ENCODE measurements around the gene GNAI3.
A peak's percentile ranks its signal among the peaks of the same experiment; 100 is the strongest.

GNAI3 gene
- total RNA-seq: 109 to 225 (median 151) reads per million in 9 experiments

- peaks cover 31 to 48% of the 10 kb centered on the region in 2 donors for H3K4me1 Mint-ChIP-seq (ENCODE audit: low read depth in 2 of 2)
- DNase-seq (peak; percentile 94 to 95 (median 94)), ATAC-seq (replicated peaks) (peak; percentile 93)
- H3K36me3 Mint-ChIP-seq (ENCODE audit: insufficient read depth): peaks cover 15% of the 10 kb centered on the region
- no peaks in the 10 kb centered on the region for H3K9me3 Mint-ChIP-seq
- no peaks in the 10 kb centered on the region for H3K27me3 Mint-ChIP-seq
- H3K27ac Mint-ChIP-seq: peak within 1 kb of the TSS; percentile 97 to 99
- peak within 1 kb of the TSS; percentile 97 to 98 for H3K4me3 Mint-ChIP-seq
Observed at GRCh38 chr1:109548321-109549267, at the start of gene GNAI3. GNAI3 (plus strand) TSS chr1:109548615; CDS start chr1:109548721, 106 bp downstream.

- DNase-seq (no peak), ATAC-seq (replicated peaks) (no peak)
- Mint-ChIP-seq H3K27ac (peak overlapping the region in 1 of 2 donors; percentile 80), H3K4me1 (ENCODE audit: low read depth in 2 of 2) (peaks cover 64 to 73% of the 10 kb centered on the region in 2 donors), H3K27me3 (no peaks in the 10 kb centered on the region), H3K4me3 (no peak overlapping the region), H3K36me3 (ENCODE audit: insufficient read depth) (peaks cover 21% of the 10 kb centered on the region), H3K9me3 (no peaks in the 10 kb centered on the region)
Observed at GRCh38 chr1:109499081-109499480, 49.3 kb upstream of the GNAI3 start.

DNA sequence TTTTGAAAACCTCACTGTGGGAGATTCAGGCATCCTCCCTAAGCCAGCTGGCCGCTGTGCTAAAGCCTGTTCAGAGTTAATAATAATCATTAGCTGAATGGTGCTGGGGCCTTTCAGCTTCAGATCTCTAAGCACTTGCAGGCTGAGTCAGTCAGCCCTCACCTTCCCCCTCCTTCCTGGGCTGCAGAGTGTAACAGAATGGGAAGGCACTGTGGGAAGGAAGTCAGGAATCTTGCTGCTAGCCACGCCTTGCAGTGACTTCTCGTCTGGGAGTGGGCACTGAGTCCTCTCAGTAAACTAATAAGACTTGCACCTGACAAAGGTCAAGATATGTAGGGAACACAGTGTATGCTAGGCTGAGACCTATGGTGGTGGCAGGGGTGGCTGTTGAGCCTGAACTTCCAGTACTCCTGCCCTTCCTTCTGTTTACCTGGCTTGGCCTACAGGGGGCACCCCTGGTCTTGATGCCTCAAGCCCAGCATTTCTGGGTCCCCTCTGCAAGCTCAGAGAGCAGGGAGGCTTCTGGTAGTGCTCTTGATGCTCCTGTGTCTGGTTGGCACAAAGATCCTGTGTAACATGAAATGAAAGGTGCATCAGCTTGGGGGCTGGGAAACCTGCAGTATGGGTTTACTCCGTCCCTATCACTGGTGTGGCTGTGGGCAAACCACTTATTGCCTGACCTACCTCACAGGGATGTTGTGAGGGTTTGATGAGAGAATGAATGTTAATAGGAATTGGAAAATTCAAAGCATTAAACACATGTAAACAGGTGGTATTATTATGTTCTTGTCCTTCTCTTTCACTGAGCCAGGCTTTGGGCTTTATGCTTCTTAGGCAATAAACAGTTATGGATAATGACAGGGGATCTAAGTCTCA, 48.5 kb upstream of the GNAI3 start:
- H3K36me3 Mint-ChIP-seq (ENCODE audit: insufficient read depth): peaks cover 18% of the 10 kb centered on the region
- peak overlapping the region; percentile 49 to 80 for H3K27ac Mint-ChIP-seq
- no peaks in the 10 kb centered on the region for H3K9me3 Mint-ChIP-seq
- H3K4me1 Mint-ChIP-seq (ENCODE audit: low read depth in 2 of 2): peaks cover 69 to 71% of the 10 kb centered on the region in 2 donors
- DNase-seq: peak; percentile 45 to 52 (median 47)
- H3K27me3 Mint-ChIP-seq: no peaks in the 10 kb centered on the region
- ATAC-seq (replicated peaks): peak; percentile 16
- H3K4me3 Mint-ChIP-seq: peak overlapping the region in 1 of 2 donors; percentile 33

DNA sequence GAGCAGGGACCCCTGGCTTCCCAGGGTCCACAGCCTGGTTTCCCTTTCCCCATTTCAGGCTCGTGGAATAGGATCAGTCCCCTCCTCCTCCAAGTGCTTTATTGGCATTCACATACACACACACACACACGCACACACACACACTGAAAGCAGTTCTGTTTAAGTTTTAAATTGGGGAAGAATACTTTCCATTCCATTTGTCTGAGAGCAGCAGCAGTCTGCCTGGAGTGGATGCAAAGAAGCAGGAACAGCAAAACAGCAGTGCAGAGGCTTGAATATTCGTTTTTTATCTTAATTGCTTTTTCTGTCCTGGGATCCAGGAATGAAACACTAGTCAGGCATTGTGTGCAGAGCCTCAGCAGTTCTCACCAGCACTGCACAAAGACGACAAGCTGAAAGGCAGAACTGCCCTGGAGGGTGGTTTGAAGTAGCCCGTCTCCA, 47.5 kb upstream of the GNAI3 start:
- DNase-seq (no peak), ATAC-seq (replicated peaks) (no peak)
- Mint-ChIP-seq H3K27me3 (no peaks in the 10 kb centered on the region), H3K9me3 (no peaks in the 10 kb centered on the region), H3K4me3 (peak overlapping the region; percentile 74 to 83), H3K27ac (peak overlapping the region in 1 of 2 donors; percentile 80), H3K36me3 (ENCODE audit: insufficient read depth) (peaks cover 18% of the 10 kb centered on the region), H3K4me1 (ENCODE audit: low read depth in 2 of 2) (peaks cover 68 to 73% of the 10 kb centered on the region in 2 donors)

DNA sequence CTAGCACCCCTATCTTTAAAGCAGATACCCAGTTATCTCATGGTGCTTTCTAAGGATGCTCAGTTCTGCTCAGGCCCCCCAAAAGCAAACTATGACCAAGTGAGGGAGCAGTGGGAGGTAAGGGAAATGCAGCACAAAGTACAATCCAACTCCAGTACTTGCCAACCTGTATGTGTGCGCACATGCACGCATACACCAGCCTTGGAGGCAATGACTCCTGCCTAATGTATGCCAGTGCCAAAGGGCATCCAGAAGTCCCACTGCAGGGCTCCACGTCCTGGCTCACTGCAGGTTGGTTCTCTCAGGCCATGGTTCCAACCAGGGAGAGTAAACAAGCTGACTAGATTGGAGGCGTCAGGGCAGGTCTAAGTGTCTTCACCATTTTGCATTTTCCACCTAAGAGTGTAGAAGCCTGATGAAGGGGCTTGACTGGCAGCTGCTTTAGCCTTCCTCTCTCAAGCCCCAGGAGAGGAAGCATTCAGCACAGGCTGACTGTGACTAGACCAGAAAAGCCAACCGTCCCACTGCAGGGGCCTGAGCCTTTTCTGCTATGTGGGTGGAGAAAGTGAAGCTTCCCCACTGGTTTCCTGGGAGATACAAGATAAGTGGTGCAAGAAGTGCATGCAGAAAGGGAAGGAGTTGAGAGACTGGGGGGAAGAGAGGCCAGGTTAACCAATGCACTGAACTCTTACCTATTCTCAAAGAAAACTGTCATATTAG, 46.6 kb upstream of the GNAI3 start:
- Mint-ChIP-seq H3K4me3 (peak overlapping the region; percentile 74 to 83), H3K27me3 (no peaks in the 10 kb centered on the region), H3K4me1 (ENCODE audit: low read depth in 2 of 2) (peaks cover 66 to 68% of the 10 kb centered on the region in 2 donors), H3K36me3 (ENCODE audit: insufficient read depth) (peaks cover 11% of the 10 kb centered on the region), H3K9me3 (no peaks in the 10 kb centered on the region), H3K27ac (peak overlapping the region; percentile 80 to 90)
- ATAC-seq (replicated peaks): peak; percentile 13
- no peak for DNase-seq

DNA sequence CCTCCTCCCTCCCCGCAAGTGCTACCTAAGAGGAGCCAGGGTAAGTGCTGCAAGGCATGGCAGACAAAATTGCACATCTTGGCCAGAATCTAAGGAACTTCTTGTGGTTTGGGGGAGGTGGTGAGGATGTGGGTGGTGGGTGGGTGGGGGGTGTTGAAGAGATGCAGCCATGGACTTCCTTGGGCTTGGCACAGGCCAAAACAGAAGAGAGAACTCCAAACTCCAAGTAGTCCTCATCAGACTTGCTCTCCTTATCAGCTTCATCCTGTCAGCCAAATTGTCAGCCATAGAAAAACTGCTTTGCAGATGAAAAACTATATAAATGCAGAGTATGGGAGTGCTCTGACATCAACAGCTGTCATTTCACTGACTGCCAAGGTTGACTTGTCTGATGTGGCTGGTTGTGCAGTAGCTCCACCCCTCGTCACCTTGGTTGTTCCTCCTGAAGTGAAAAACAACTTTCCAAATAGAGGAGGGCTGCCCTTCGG, 46.0 kb upstream of the GNAI3 start:
- ATAC-seq (replicated peaks) (peak; percentile 90), DNase-seq (peak; percentile 39 to 43 (median 41))
- Mint-ChIP-seq H3K36me3 (ENCODE audit: insufficient read depth) (peaks cover 10% of the 10 kb centered on the region), H3K27me3 (no peaks in the 10 kb centered on the region), H3K9me3 (no peaks in the 10 kb centered on the region), H3K27ac (peak overlapping the region; percentile 80 to 90), H3K4me3 (peak overlapping the region; percentile 74 to 83), H3K4me1 (ENCODE audit: low read depth in 2 of 2) (peaks cover 64 to 73% of the 10 kb centered on the region in 2 donors)

DNA sequence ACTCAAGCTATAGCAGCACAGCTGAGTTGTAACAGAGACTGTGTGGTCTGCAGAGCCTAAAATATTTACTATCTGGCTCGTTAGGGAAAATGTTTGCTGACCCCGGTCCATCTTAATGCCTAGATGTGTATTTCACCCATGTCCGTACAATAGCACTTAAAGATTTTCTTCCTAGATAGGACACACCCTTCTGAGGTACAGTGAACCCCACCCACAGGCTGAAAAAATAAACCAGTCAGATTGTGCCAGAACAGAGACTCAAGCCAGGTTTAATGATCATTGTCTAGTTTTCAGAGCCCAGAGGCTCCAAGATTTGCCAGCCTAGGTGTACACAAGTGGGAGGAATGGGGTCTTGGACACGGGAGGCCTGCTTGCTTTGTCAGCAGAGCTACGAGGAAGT, 44.5 kb upstream of the GNAI3 start:
- no peaks in the 10 kb centered on the region for H3K9me3 Mint-ChIP-seq
- peak overlapping the region; percentile 61 to 71 for H3K4me3 Mint-ChIP-seq
- peak overlapping the region; percentile 31 to 59 for H3K27ac Mint-ChIP-seq
- H3K4me1 Mint-ChIP-seq (ENCODE audit: low read depth in 2 of 2): peaks cover 73 to 78% of the 10 kb centered on the region in 2 donors
- peaks cover 9% of the 10 kb centered on the region for H3K36me3 Mint-ChIP-seq (ENCODE audit: insufficient read depth)
- DNase-seq (no peak), ATAC-seq (replicated peaks) (no peak)
- no peaks in the 10 kb centered on the region for H3K27me3 Mint-ChIP-seq

DNA sequence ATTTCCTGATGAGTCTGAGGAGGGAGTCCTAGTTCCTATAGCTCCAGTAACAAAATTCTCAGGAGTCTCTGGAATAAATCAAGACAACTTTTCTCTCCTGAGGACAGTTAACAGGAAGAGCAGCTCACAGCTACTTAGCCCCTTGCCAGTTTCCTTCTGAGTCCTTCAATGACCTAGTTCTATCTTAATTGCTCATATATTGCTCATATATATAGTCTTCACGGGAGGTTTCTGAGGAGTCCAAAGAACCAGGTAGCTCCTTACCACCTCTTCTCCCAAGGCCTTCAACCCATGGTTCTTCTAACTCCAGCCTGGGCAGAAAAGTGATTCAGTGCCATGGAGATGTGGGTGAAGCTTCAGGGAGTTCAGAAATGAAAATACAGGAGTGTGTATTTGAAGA, 43.4 kb upstream of the GNAI3 start:
- Mint-ChIP-seq H3K27me3 (no peaks in the 10 kb centered on the region), H3K4me3 (peak overlapping the region; percentile 32 to 34), H3K4me1 (ENCODE audit: low read depth in 2 of 2) (peaks cover 70 to 72% of the 10 kb centered on the region in 2 donors), H3K9me3 (no peaks in the 10 kb centered on the region), H3K36me3 (ENCODE audit: insufficient read depth) (peaks cover 2% of the 10 kb centered on the region), H3K27ac (peak overlapping the region; percentile 59 to 64)
- no peak for DNase-seq
- no peak for ATAC-seq (replicated peaks)

- H3K9me3 Mint-ChIP-seq: no peaks in the 10 kb centered on the region
- peak overlapping the region; percentile 90 to 96 for H3K4me3 Mint-ChIP-seq
- no peaks in the 10 kb centered on the region for H3K27me3 Mint-ChIP-seq
- DNase-seq (no peak), ATAC-seq (replicated peaks) (no peak)
- H3K4me1 Mint-ChIP-seq (ENCODE audit: low read depth in 2 of 2): peaks cover 45 to 46% of the 10 kb centered on the region in 2 donors
- H3K27ac Mint-ChIP-seq: peak overlapping the region; percentile 91 to 94
- H3K36me3 Mint-ChIP-seq (ENCODE audit: insufficient read depth): peaks cover 10% of the 10 kb centered on the region
Observed at GRCh38 chr1:109508001-109508872, 40.2 kb upstream of the GNAI3 start.

DNA sequence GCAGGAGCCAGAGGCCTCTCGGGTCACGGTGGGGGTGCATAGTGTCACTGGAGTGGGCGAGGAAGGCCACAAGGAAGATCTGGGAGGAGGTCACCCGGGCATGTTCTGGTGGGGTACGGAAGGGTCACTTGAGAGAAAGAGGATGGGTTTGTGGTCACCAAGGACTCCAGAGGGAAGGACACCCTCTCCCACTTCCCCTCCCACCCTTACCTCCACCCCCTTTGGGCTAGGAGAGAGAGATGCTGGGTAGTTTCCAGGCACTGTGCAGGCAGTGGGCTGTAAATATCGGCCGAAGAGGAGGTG, 39.6 kb upstream of the GNAI3 start:
- H3K9me3 Mint-ChIP-seq: no peaks in the 10 kb centered on the region
- H3K36me3 Mint-ChIP-seq (ENCODE audit: insufficient read depth): peaks cover 10% of the 10 kb centered on the region
- no peak for ATAC-seq (replicated peaks)
- DNase-seq: no peak
- H3K27ac Mint-ChIP-seq: peak overlapping the region; percentile 91 to 94
- H3K27me3 Mint-ChIP-seq: no peaks in the 10 kb centered on the region
- H3K4me3 Mint-ChIP-seq: peak overlapping the region; percentile 90 to 96
- peaks cover 43 to 45% of the 10 kb centered on the region in 2 donors for H3K4me1 Mint-ChIP-seq (ENCODE audit: low read depth in 2 of 2)

- peaks cover 39 to 40% of the 10 kb centered on the region in 2 donors for H3K4me1 Mint-ChIP-seq (ENCODE audit: low read depth in 2 of 2)
- peaks cover 10% of the 10 kb centered on the region for H3K36me3 Mint-ChIP-seq (ENCODE audit: insufficient read depth)
- ATAC-seq (replicated peaks) (peak; percentile 85), DNase-seq (peak; percentile 48 to 56 (median 54))
- H3K4me3 Mint-ChIP-seq: peak within 1 kb of the TSS; percentile 90 to 96
- peak within 1 kb of the TSS; percentile 94 for H3K27ac Mint-ChIP-seq
- H3K9me3 Mint-ChIP-seq: no peaks in the 10 kb centered on the region
- no peaks in the 10 kb centered on the region for H3K27me3 Mint-ChIP-seq
Observed at GRCh38 chr1:109509176-109510134, 39.0 kb upstream of the GNAI3 start, which contains the start of gene AMIGO1. AMIGO1 (minus strand) TSS chr1:109509727; CDS start chr1:109508912, 815 bp downstream.
